Right lobe of liver (tissue), 6 donors: Measurements from ENCODE around the gene LAMTOR5. TPM values are rescaled to one million over a fixed set of nuclear protein-coding genes. Genes with fewer than 3 reads are reported as not detected.
A peak's percentile ranks its signal among the peaks of the same experiment; 100 is the strongest.

Experiments
- ATAC-seq, 4 donors: fragments of 200-7000 bp; cut with Tn5 transposase; one replicate each; pipeline ENCODE4 v1.9.1; 2020; ENCODE audit warnings: mild to moderate bottlenecking in 4 of 4, moderate library complexity in 4 of 4
- DNase-seq, 3 donors: peaks; one replicate each; pipeline ENCODE4 v3.0.0-alpha.2; 2020
- H3K27ac ChIP-seq, 3 donors: fragments of 200-600 bp; one replicate each; pipeline ENCODE4 v1.8.0; 2022
- H3K27me3 ChIP-seq, 2 donors: fragments of 200-600 bp; one replicate each; pipeline ENCODE4 v1.8.0; 2022
- H3K36me3 ChIP-seq, 4 donors: fragments of 200-600 bp; sonication (generic) in 1 of 4; one replicate each; pipeline versions ENCODE4 v1.5.1 to v1.8.0; 2017 to 2022; ENCODE audit warnings: control low read depth in 1 of 4
- H3K4me1 ChIP-seq, 4 donors: fragments of 200-600 bp; sonication (generic) in 1 of 4; one replicate each; pipeline versions ENCODE4 v1.5.1 to v1.8.0; 2017 to 2022; ENCODE audit warnings: control low read depth in 1 of 4
- H3K4me3 ChIP-seq, 3 donors: fragments of 200-600 bp; one replicate each; pipeline ENCODE4 v1.8.0; 2022
- H3K9me3 ChIP-seq, 4 donors: fragments of 200-600 bp; sonication (generic) in 1 of 4; one replicate each; pipeline versions ENCODE4 v1.5.1 to v1.8.0; 2017 to 2022; ENCODE audit warnings: control low read depth in 1 of 4
- POLR2A ChIP-seq: fragments of 450-650 bp; IDR thresholded peaks from one replicate; pipeline ENCODE4 v1.6.1; 2017; ENCODE audit warnings: antibody characterized with exemption, mild to moderate bottlenecking
- WGBS: methylation state at CpG from one replicate; pipeline ENCODE4 v1.1.6; 2018; ENCODE audit warnings: low coverage, low lambda C conversion rate; ENCODE audit not compliant: insufficient coverage; ENCODE audit errors: missing lambda C conversion rate; 5-methylcytosine and 5-hydroxymethylcytosine counted together
- intact Hi-C, 2 donors: fragments of 100-400 bp; cut with DNase I; formaldehyde crosslinking; loops; one replicate each; pipeline versions ENCODE4 v1.11.2 to v1.14.1; 2022
- total RNA-seq, 6 experiments: library from RNA; depleted of rRNA in 2 of 6; stranded (reverse); fragments of >200 nt in 2 of 6; fragmentation: NEBNext Ultra II Directional in 3 of 6; extraction: Animal tissue kit (Norgen Biotek cat#: 25700) in 3 of 6; gene quantifications; one replicate each; pipeline versions ENCODE4 v1.1.0 to v1.2.4, GENCODE V29; 2016 to 2023
- TF ChIP-seq, protein P1 (sequence below), 4 donors: fragments of 200-600 bp in 3 of 4; fragments of 450-650 bp in 1 of 4; IDR thresholded peaks; one replicate each; pipeline versions ENCODE4 v1.5.1 to v1.8.0; 2016 to 2022; ENCODE audit warnings: antibody characterized with exemption in 4 of 4, mild to moderate bottlenecking in 2 of 4
- donor health status: DM: no; HTN: yes; CAD: no.
- donor health status: DM: no; HTN: no; CAD: no.
- donor health status: DM: no; HTN: no; CAD: no.
- donor health status: DM: no; HTN: yes; CAD: no.
- donor health status: DM: no; HTN: yes; CAD: no.

The LAMTOR5 gene
- total RNA-seq, 6 experiments from 2014 or later: 47.6 to 81.4 (median 53.9) TPM

DNA sequence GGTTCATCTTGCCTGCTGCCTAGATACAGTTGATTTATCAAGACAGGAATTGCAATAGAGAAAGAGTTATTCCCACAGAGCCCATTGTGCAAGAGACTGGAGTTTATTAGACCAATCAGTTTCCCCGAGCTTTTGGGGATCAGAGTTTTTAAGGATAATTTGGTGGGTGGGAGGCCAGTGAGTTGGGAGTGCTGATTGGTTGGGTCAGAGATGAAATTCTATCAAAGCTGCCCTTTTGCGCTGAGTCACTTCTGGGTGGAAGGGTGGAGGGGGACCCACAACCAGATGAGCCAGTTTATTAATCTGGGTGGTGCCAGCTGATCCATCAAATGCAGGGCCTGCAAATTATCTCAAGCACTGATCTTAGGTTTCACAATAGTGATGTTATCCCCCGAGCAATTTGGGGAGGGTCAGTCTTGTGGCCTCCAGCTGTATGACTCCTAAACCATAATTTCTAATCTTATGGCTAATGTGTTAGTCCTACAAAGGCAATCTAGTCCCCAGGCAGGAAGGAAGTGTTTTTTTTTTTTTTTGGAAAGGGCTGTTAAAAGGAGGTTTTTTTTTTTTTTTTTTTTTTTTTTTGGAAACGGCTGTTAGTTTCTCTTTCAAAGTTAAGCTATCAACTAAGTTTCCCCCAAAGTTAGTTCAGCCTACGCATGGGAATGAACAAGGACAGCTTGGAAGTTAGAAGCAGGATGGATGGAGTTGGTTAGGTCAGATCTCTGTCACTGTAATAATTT, 24.1 kb downstream of the LAMTOR5 start:
- no peak overlapping the region for H3K4me3 ChIP-seq
- DNase-seq: no peak
- no peaks in the 10 kb centered on the region for H3K9me3 ChIP-seq
- TF ChIP-seq, protein P1, sequence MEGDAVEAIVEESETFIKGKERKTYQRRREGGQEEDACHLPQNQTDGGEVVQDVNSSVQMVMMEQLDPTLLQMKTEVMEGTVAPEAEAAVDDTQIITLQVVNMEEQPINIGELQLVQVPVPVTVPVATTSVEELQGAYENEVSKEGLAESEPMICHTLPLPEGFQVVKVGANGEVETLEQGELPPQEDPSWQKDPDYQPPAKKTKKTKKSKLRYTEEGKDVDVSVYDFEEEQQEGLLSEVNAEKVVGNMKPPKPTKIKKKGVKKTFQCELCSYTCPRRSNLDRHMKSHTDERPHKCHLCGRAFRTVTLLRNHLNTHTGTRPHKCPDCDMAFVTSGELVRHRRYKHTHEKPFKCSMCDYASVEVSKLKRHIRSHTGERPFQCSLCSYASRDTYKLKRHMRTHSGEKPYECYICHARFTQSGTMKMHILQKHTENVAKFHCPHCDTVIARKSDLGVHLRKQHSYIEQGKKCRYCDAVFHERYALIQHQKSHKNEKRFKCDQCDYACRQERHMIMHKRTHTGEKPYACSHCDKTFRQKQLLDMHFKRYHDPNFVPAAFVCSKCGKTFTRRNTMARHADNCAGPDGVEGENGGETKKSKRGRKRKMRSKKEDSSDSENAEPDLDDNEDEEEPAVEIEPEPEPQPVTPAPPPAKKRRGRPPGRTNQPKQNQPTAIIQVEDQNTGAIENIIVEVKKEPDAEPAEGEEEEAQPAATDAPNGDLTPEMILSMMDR (IDR thresholded peaks at IDR 0.05): no peak
- no peak for TF ChIP-seq POLR2A
- no peaks in the 10 kb centered on the region for H3K27me3 ChIP-seq
- H3K27ac ChIP-seq: no peak overlapping the region
- no peaks in the 10 kb centered on the region for H3K4me1 ChIP-seq
- no peak for ATAC-seq
- 43% methylated on average over 3 of the region's 5 CpGs for WGBS
- intact Hi-C loops: no loop called here
- H3K36me3 ChIP-seq: peaks cover 0 to 5% (median 3%) of the 10 kb centered on the region in 4 donors

GRCh38 chr1:110380672-110381283, 26.7 kb downstream of the LAMTOR5 start:
- no peaks in the 10 kb centered on the region for H3K27me3 ChIP-seq
- peaks cover 0 to 12% (median 6%) of the 10 kb centered on the region in 4 donors for H3K36me3 ChIP-seq
- intact Hi-C loops: no loop called here
- H3K27ac ChIP-seq: no peak overlapping the region
- H3K4me1 ChIP-seq: no peaks in the 10 kb centered on the region
- WGBS: 77% methylated on average over 10 of the region's 10 CpGs
- H3K4me3 ChIP-seq: no peak overlapping the region
- H3K9me3 ChIP-seq: no peaks in the 10 kb centered on the region
- TF ChIP-seq, protein P1 (IDR thresholded peaks at IDR 0.05): no peak
- no peak for TF ChIP-seq POLR2A
- ATAC-seq: no peak
- DNase-seq: no peak

DNA sequence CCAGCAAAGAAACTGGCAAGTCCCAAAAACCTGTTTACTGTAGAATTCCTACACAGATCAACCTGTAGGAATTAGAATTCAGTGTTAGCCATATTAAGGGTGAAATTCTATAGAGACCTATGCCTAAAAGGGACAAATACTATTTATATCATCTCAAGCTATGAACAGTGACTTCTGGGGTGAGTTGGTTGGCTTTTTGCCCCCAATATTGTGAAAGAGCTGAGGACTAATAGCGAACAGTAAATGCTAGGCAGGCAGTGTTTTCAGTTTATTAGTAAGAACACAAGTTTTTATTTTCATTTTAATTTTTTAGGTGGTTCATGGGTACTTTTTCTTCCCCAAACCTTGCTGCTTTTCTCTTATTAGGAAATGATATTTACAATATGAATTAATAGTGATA, 32.0 kb downstream of the LAMTOR5 start:
- no peak for TF ChIP-seq POLR2A
- TF ChIP-seq, protein P1 (IDR thresholded peaks at IDR 0.05): no peak
- Histone ChIP-seq H3K27ac (no peak overlapping the region), H3K27me3 (no peaks in the 10 kb centered on the region), H3K36me3 (peaks cover 0 to 36% (median 6%) of the 10 kb centered on the region in 4 donors), H3K9me3 (no peaks in the 10 kb centered on the region), H3K4me3 (no peak overlapping the region), H3K4me1 (no peaks in the 10 kb centered on the region)
- 57% methylated on average over 1 of the region's 1 CpG for WGBS
- intact Hi-C loops: no loop called here
- ATAC-seq: no peak
- DNase-seq: no peak

DNA sequence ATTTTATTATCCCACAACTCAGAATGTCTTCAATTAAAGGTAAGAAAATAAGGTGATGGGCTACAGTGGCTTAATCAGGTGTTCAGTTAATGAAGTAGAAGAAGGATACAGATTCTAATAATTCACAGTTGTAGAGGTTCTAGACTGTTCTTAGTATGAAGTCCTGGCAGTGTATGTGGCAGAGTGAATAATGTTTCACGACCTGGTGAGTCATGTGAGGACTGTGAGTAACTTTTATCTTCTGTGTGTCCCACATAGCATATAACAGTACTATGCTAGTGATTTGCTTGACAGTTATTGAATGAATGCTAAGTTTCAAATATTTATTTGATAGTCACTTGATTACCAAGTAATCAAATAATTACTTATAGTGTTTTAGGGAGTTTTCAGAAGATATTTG, 36.7 kb downstream of the LAMTOR5 start:
- 31% methylated on average over 1 of the region's 1 CpG for WGBS
- ATAC-seq: peak in 1 of 4 donors; percentile 87
- no peaks in the 10 kb centered on the region for H3K9me3 ChIP-seq

More for the DNA sequence above, 36.7 kb downstream of the LAMTOR5 start:
- Histone ChIP-seq H3K4me1 (no peaks in the 10 kb centered on the region), H3K27me3 (no peaks in the 10 kb centered on the region), H3K36me3 (peaks cover 0 to 25% (median 3%) of the 10 kb centered on the region in 4 donors), H3K4me3 (no peak overlapping the region), H3K27ac (no peak overlapping the region)
- intact Hi-C loops: no loop called here
- TF ChIP-seq POLR2A: no peak
- TF ChIP-seq, protein P1 (IDR thresholded peaks at IDR 0.05): no peak
- DNase-seq: no peak
